NCI-H1417 treated with DMSO at 0.1 percent for 48 hours (cell line): ENCODE data around the gene TMA7.
"Not testable (repeated sequence)": the region's sequence is repeated elsewhere in the genome, so short reads cannot be mapped to it uniquely, and the experiment has no call there.

Experiments used
- DNase-seq: peaks from one replicate; lab custom pipeline; 2025; lab: John Stamatoyannopoulos, UW

TMA7 gene

DNA sequence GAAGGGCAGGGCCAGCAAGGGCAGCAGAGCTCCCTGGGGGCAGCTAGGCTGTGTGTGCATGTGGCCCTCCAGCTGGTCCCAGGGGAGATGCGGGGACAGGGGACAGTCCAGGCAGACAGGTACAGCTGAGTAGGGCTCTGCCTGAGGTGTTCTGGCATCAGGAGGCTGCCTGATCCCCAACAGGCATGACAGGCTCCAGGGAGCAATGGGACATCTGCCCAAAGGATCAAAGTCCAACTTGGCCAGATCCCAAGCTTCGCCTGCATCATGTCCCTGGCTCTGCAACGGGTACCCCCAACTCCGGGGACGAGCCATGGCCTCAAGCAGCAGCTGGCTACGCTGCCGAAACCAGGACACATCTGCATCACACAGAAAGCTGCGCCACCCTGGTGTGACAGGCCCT, 28.3 kb downstream of the TMA7 start:
- no peak for DNase-seq

- no peak for DNase-seq
Observed at GRCh38 chr3:48469046-48469915, 29.2 kb downstream of the TMA7 start.

DNA sequence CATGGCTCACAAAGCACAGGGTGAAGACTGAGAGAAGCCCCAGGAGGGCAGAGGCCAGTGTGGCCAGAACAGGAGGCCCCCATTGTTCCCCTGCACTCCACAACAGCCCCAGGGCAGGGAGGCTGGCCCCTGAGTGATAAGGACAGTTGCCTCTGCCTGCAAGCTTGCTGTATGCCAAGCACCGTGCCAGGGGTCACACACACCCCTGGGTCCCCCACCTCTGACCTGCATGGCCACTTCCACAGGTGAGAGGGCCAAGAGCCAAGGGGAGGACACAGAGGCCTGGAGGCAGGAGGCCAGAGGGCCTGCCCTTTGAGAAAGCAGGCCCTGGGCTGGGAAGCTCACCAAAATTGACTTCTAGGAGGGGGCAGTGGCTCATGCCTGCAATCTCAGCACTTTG, 30.2 kb downstream of the TMA7 start:
- DNase-seq = no peak

GRCh38 chr3:48472673-48472922, 32.5 kb downstream of the TMA7 start:
- no peak for DNase-seq

GRCh38 chr3:48472923-48473616, 33.0 kb downstream of the TMA7 start:
- DNase-seq = no peak

DNA sequence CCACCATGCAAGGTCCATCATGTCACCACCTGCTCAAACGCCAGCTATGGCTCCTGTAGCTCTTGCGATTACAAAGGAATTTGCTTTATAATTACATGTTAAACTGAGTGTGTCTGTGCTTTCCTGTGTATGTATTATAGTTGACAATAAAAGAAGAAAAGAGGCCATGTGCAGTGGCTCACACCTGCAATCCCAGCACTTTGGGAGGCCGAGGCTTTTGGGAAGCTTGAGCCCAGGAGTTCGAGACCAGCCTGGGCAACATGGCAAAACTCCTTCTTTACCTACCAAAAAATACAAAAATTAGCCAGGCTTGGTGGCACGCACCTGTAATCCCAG, 33.5 kb downstream of the TMA7 start:
- DNase-seq = no peak

- DNase-seq = not testable (repeated sequence)
Observed at GRCh38 chr3:48474031-48474430, 34.0 kb downstream of the TMA7 start.

GRCh38 chr3:48474619-48475018, 34.6 kb downstream of the TMA7 start:
- no peak for DNase-seq

DNA sequence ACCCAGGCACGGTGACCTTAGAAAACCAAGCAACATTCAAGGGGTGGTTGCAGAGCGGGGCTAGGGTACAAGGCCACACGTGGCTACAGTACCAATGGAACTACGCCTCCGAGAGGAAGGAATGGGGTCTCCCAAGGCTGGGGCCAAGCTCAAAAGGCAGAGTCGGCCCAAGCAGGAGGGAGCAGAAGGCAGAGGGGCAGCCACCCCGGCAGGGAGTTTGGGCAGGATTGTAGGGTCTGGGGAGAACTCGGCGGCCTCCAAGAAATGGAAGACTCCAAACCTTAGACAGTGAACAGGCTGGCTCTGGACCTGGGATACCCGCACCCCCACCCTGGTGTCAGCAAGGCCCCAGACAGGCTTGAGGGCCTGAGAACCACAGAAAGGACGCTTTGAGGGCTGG, 35.1 kb downstream of the TMA7 start:
- DNase-seq = no peak

DNA sequence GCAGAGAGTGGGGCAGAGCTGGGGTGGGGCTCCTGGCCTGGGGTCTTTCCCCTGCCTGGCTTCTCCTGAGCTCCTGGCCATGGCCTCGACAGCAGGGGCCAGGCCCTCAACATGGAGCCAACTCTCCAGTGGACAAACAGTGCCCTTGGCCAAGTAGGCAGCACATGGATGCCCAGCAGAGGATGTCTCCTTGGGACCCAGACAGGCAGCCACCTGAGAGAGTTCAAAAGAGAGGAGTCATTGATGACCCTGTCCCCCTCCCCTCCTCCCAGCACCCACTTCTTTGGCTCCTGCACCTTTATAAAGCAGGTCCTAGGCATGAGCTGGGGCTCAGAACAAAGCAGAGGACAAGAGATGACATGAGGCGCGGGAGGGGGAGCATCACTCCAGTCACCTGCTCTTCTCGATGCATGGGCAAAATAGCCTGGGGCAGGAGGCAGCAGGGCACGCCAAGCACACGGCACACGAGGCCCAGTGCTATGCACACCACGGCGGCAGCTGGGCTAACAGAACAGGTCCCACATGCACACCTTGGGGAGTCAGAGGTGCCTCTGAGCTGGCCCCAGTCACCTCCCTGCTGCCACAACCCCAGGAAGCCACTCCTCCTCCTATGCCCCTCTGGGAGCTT, 36.5 kb downstream of the TMA7 start:
- no peak for DNase-seq

GRCh38 chr3:48477959-48478520, 38.0 kb downstream of the TMA7 start:
- no peak for DNase-seq

GRCh38 chr3:48478626-48479555, 38.8 kb downstream of the TMA7 start:
- no peak for DNase-seq

- DNase-seq = not testable (repeated sequence)
Observed at GRCh38 chr3:48480891-48481290, 40.8 kb downstream of the TMA7 start.

GRCh38 chr3:48482822-48483221, 42.8 kb downstream of the TMA7 start:
- not testable (repeated sequence) for DNase-seq

DNA sequence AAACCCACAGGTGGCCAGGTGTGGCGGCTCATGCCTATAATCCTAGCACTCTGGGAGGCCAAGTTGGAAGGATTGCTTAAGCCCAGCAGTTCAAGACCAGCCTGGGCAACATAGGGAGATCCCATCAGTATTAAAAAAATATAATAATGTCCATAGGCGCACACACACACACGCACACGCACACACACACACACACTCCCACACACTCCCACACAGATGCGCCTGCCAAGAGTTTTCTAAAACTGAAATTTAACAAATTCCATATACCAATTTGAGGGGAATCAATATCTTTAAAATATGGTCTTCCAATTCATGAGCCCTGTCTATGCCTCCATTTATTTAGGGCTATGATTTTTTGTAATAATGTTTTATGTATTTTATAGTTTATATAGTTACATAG, 46.9 kb downstream of the TMA7 start:
- DNase-seq = no peak

DNA sequence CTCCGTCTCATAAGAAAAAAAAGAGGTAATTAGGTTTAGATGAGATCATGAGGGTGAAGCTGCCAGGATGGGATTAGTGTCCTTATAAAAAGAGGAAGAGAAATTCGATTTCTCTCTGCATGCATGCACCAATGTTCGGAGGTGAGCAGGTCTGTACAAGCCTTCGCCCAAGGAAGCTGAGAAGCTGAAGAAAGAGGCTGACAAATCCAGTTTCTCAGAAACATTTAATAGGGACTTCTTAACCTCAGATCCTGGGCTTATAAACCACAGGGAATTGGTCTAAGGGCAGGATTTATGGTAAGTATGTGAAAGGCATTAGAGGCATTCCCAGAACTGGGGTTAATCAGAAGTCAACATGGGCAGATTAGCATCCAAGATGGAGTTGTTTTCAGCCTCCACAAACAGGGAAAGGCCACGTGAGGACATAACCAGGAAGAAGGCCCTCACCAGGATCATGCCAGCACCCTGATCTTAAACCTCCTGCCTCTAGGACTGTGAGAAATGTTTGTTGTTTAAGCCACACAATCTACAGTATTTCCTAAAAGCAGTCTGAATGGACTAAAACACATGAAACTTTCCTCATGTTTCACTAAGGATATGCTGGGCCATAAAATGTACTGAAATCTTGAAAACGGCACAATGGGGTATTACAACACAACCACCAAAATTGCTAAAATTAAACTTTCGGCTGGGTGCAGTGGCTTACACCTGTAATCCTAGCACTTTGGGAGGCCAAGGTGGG, 52.6 kb downstream of the TMA7 start:
- DNase-seq = no peak

- no peak for DNase-seq
Observed at GRCh38 chr3:48493203-48493501, 53.1 kb downstream of the TMA7 start.
